Measurements from ENCODE around the gene CNDP2. TPM values are rescaled to one million over a fixed set of nuclear protein-coding genes. Genes with fewer than 3 reads are reported as not detected.

CNDP2 gene
- total RNA-seq, 1 donor from 2014 or later: 56.1 TPM

DNA sequence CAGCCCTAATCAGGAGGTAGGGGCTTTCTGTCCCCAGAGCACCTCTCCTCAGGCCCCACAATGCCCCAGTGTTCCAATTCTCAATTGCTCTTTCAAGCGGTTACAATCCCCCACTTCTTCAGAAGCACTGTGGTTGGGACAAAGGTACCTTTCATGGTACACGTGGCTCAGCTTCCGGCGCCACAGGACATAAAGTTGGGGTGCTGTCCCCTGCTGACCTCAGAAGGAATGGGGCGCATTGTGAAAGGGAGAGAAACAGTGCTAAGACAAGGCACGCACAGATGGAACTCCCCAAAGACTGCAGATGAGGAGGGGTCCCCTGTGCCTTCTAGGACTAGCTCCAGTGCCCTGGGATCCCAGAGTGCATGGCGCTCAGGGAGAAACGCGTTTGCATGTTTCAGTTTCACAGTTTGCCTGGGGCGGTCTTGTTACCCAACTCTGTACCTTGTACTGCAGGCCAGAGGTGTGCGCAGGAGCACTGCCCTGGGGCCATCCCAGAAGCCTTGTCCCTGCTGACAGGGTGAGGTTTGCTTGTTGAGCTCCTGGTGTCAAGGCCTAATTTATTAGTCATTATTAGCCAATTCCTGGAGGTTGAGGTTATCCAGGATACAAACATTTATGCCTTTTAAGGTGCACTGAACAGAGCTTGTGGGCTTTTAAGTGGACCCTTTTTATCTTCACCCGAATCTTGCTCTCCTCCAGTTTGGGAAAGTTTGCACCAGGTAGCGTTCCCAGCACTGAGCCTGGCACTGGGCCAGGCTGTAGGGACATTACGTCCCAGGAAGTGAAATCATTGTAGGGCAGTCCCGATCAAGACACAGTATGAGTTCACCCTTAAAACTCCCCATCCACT lies 45.8 kb downstream of the CNDP2 start:
- Histone ChIP-seq H3K27ac (no peak overlapping the region), H3K79me2 (ENCODE audit: low read depth) (no peaks in the 10 kb centered on the region), H2AFZ (replicated peaks) (no peak overlapping the region)

DNA sequence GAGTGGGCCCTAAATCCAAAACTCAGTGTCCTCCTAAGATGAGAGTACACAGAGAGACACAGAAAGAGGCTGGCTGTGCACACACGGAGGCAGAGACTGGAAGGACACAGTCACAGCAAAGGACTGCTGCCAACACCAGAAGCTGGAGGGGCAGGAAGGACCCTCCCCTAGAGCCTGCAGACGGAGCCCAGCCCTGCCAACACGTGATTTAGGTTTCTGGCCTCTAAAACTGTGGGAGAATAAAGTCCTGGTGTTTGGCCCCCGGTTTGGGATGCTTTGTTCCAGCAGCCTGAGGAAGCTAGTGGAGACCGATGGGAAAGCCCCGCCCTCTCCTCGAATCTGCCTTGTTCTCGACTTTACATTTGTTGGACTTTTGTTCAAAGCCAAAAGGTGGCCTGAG lies 48.7 kb downstream of the CNDP2 start:
- TF ChIP-seq EZH2 (IDR thresholded peaks at IDR 0.05): no peak
- no peak for TF ChIP-seq EZH2phosphoT487 (IDR thresholded peaks at IDR 0.05)
- TF ChIP-seq, protein P1, sequence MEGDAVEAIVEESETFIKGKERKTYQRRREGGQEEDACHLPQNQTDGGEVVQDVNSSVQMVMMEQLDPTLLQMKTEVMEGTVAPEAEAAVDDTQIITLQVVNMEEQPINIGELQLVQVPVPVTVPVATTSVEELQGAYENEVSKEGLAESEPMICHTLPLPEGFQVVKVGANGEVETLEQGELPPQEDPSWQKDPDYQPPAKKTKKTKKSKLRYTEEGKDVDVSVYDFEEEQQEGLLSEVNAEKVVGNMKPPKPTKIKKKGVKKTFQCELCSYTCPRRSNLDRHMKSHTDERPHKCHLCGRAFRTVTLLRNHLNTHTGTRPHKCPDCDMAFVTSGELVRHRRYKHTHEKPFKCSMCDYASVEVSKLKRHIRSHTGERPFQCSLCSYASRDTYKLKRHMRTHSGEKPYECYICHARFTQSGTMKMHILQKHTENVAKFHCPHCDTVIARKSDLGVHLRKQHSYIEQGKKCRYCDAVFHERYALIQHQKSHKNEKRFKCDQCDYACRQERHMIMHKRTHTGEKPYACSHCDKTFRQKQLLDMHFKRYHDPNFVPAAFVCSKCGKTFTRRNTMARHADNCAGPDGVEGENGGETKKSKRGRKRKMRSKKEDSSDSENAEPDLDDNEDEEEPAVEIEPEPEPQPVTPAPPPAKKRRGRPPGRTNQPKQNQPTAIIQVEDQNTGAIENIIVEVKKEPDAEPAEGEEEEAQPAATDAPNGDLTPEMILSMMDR (IDR thresholded peaks at IDR 0.05): no peak
- no peaks in the 10 kb centered on the region for H3K36me3 Mint-ChIP-seq
- H3K27ac Mint-ChIP-seq: no peak overlapping the region
- H3K9ac ChIP-seq: no peak overlapping the region
- H3K4me2 ChIP-seq: no peak overlapping the region
- no peaks in the 10 kb centered on the region for H3K4me1 Mint-ChIP-seq
- no peak overlapping the region for H3K27ac ChIP-seq
- H3K4me1 ChIP-seq: no peaks in the 10 kb centered on the region
- H3F3A ChIP-seq (ENCODE audit: low read depth): no peaks in the 10 kb centered on the region
- H3K36me3 ChIP-seq: no peaks in the 10 kb centered on the region
- no peak overlapping the region for H3K4me3 ChIP-seq
- no peak overlapping the region for H3K4me3 Mint-ChIP-seq
- no peaks in the 10 kb centered on the region for H3K27me3 ChIP-seq
- H3K79me2 ChIP-seq (ENCODE audit: low read depth): no peaks in the 10 kb centered on the region
- no peak for DNase-seq (ENCODE audit: low spot score)
- no peaks in the 10 kb centered on the region for H4K20me1 ChIP-seq (ENCODE audit: low read depth)
- H2AFZ ChIP-seq (replicated peaks): no peak overlapping the region
- peaks cover 8% of the 10 kb centered on the region for H3K27me3 Mint-ChIP-seq (ENCODE audit: insufficient read depth, low read depth)
- H3K9me3 ChIP-seq (ENCODE audit: low read depth): no peaks in the 10 kb centered on the region
- H3K9me3 Mint-ChIP-seq: peaks cover 26% of the 10 kb centered on the region

More for the DNA sequence above, 45.8 kb downstream of the CNDP2 start:
- Histone ChIP-seq H3K9ac (no peak overlapping the region), H3K4me2 (no peak overlapping the region), H4K20me1 (ENCODE audit: low read depth) (no peaks in the 10 kb centered on the region), H3K9me3 (ENCODE audit: low read depth) (no peaks in the 10 kb centered on the region), H3K36me3 (no peaks in the 10 kb centered on the region), H3F3A (ENCODE audit: low read depth) (no peaks in the 10 kb centered on the region), H3K27me3 (no peaks in the 10 kb centered on the region), H3K4me3 (no peak overlapping the region), H3K4me1 (no peaks in the 10 kb centered on the region)
- H3K27me3 Mint-ChIP-seq (ENCODE audit: insufficient read depth, low read depth): peaks cover 8% of the 10 kb centered on the region
- no peak overlapping the region for H3K27ac Mint-ChIP-seq
- TF ChIP-seq EZH2phosphoT487 (IDR thresholded peaks at IDR 0.05): no peak
- TF ChIP-seq EZH2 (IDR thresholded peaks at IDR 0.05): no peak
- TF ChIP-seq, protein P1 (IDR thresholded peaks at IDR 0.05): no peak
- DNase-seq (ENCODE audit: low spot score): no peak
- H3K36me3 Mint-ChIP-seq: no peaks in the 10 kb centered on the region
- H3K4me3 Mint-ChIP-seq: no peak overlapping the region
- H3K9me3 Mint-ChIP-seq: peaks cover 5% of the 10 kb centered on the region
- no peaks in the 10 kb centered on the region for H3K4me1 Mint-ChIP-seq

- no peaks in the 10 kb centered on the region for H3K27me3 ChIP-seq
- Mint-ChIP-seq H3K4me3 (no peak overlapping the region), H3K27me3 (ENCODE audit: insufficient read depth, low read depth) (peaks cover 8% of the 10 kb centered on the region), H3K4me1 (no peaks in the 10 kb centered on the region), H3K36me3 (peaks cover 2% of the 10 kb centered on the region), H3K9me3 (peaks cover 35% of the 10 kb centered on the region), H3K27ac (no peak overlapping the region)
- H2AFZ ChIP-seq (replicated peaks): no peak overlapping the region
- no peaks in the 10 kb centered on the region for H3K9me3 ChIP-seq (ENCODE audit: low read depth)
- no peak overlapping the region for H3K4me3 ChIP-seq
- no peak for DNase-seq (ENCODE audit: low spot score)
- no peak overlapping the region for H3K4me2 ChIP-seq
- H3K4me1 ChIP-seq: no peaks in the 10 kb centered on the region
- no peaks in the 10 kb centered on the region for H3K79me2 ChIP-seq (ENCODE audit: low read depth)
- no peaks in the 10 kb centered on the region for H4K20me1 ChIP-seq (ENCODE audit: low read depth)
- no peak overlapping the region for H3K27ac ChIP-seq
- H3K9ac ChIP-seq: no peak overlapping the region
- no peaks in the 10 kb centered on the region for H3K36me3 ChIP-seq
- H3F3A ChIP-seq (ENCODE audit: low read depth): no peaks in the 10 kb centered on the region
- TF ChIP-seq EZH2 (IDR thresholded peaks at IDR 0.05) (no peak), EZH2phosphoT487 (IDR thresholded peaks at IDR 0.05) (no peak)
- TF ChIP-seq, protein P1 (IDR thresholded peaks at IDR 0.05): no peak
Measured at GRCh38 chr18:74546007-74546406, 49.8 kb downstream of the CNDP2 start.

All from neural progenitor cell (in vitro differentiated cells).